DLD1 (cell line): Measurements from ENCODE around the gene KCNQ1.

ENCODE experiments used
- in situ Hi-C: cut with HindIII; loops from 2 replicates; pipeline ENCODE4 v1.10.0; 2017; ENCODE audit warnings: low sequenced_read_pairs

KCNQ1 gene

DNA sequence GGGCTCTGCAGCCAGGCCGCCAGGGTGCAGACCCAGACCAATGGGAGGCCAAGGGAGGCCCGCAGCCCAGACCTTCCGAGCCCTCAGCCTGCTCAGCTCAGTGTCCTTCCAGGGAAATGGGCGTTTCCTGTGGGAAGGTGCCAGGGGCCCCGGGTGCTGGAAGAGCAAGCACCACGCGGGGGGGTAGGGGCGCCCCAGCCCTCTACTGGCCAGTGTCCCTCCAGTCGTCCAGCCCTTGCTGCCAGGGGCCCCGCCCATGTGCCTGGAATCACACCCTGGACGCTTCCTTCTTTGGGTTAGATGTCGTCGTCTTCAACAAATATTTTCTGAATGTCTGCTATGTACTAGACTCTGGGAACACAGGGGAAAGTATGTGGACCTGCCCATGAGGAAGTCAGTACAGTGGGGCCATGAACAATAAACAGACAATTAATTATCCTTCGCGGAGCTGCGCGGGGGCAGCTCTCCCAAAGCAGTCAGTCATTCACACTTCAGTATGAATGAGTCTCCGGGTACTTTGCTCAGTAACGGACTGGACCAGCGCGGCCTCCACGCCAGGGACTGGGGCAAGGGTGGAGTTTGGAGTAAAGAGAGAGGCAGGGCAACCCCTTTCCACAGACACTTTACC lies 380.6 kb downstream of the KCNQ1 start:
- in situ Hi-C loops = no loop called here

DNA sequence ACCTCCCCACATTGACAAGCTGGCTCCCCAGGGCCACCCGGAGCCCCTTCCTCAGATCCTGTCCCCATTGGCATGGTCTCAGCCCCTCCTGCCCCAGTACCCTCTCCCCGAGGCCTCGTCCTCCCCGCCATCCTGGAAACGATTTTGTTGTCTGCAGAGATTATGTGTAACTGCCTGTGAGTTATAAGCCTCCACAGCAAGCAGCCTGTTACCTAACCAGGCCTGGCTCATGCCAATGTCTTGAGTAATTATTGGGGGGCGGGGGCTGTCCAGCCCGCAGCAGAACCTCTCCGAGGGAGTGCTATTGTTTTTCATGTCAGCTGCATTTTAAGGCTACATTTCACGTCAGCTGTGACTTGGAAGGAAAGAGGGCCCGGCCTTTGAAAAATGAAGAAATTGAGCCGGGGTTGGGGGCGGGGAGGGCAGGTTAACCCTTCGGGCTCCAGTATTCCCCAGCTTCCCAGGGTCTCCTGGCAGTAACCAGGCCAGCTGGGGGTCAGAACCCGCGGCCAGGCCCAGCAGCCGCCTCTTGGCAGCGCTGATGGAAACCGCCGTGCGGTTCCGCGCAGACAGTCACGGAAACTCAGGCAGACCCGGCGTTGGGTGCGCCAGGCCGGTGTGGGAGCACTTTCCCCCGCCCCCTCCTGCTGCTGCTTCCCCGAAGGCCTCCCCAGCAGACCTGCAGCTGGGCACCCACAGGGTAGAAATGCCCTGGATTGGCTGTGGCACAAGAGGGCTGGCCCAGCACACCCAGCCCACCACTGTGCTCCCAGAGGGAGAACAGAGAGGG lies 381.3 kb downstream of the KCNQ1 start:
- in situ Hi-C loops = no loop called here

DNA sequence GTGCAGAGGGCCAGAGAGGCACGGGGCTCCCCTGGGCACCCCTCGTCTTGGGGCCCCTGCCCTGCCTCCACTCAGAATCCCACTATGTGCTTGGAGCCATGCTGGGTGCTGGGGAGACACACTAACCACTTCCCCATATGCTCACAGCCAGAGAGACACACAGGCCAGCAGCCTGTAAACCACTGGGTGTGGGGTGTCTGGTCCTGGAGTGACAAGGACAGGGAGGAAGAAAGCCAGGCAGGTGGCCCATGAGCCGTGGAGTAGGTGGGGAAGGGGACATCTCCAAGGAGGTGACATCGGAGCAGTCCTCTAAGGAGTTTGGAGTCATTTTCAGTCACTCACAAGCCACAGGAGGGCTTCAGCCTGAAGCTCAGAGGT lies 381.9 kb downstream of the KCNQ1 start:
- in situ Hi-C loops = no loop called here

DNA sequence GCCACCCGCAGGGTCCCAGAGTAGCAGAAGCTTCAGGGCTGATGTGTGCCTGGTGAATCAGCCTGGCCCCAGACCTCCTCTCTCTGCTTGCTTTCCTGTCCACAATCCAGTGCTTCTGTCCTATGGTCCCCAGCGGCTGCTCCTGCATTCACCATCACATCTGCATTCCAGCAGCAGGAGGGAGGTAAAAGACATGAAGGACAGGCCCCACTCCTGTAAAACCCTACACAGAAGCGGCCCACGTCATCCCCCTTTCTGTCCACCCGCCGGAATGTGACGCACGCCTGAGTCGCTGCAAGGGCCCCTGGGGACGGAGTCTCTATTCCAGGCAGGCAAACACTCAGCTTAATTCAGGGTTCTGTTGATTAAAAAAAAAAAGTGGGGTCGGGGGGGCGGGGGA lies 382.4 kb downstream of the KCNQ1 start:
- in situ Hi-C loops = no loop called here

DNA sequence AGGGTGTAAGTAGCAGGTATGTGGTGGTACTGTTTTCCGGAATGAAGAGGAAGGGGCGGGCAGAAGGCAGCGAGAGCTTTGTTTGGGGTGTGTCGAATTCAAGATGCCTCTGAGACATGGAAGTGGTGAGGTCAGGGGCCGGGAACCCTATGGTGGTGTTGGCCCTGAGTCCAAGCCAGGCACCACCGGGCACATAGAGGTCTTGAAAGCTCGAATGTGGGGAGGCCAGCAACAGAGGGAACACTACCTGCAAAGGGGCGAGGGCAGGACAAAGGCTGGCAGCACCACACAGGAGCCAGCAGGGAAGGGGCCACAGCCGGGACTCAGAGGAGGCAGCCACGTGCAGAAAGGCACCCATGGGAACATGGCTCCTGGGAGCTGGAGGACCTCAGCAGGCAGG lies 383.0 kb downstream of the KCNQ1 start:
- in situ Hi-C loops = no loop called here

DNA sequence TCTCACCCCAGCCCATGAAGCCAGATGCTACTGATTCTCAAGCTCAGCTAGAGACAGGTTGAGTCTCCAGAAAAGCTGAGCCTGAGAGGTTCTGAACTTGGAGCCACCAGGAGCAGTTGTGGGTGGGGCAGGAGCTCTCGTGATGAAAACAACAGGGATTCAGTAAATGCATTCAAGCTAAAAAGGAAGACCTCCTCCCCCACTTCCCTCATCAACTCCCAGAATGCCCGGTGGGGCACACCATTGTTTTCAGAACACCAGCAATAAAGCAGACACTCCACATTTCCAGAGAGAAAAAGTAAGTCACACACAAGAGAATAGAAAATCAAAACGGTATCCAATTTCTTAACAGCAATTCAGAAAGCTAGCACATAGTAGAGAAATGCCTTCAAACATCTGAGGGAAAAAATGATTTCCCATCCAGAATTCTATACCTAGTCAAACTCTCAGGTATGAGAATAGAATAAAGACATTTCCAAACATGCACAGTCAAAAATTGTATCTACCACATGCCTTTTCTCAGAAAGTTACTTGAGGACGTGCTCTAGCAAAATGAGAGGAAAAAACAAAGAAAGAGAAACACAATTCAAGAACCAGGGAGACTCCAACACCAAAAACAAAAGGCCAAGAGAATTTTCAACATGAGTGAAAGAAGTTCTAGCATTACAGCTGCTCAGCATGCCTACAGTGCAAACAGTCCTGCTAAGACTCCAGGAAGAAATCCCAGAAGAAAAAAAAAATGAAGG lies 383.9 kb downstream of the KCNQ1 start:
- in situ Hi-C loops = no loop called here

DNA sequence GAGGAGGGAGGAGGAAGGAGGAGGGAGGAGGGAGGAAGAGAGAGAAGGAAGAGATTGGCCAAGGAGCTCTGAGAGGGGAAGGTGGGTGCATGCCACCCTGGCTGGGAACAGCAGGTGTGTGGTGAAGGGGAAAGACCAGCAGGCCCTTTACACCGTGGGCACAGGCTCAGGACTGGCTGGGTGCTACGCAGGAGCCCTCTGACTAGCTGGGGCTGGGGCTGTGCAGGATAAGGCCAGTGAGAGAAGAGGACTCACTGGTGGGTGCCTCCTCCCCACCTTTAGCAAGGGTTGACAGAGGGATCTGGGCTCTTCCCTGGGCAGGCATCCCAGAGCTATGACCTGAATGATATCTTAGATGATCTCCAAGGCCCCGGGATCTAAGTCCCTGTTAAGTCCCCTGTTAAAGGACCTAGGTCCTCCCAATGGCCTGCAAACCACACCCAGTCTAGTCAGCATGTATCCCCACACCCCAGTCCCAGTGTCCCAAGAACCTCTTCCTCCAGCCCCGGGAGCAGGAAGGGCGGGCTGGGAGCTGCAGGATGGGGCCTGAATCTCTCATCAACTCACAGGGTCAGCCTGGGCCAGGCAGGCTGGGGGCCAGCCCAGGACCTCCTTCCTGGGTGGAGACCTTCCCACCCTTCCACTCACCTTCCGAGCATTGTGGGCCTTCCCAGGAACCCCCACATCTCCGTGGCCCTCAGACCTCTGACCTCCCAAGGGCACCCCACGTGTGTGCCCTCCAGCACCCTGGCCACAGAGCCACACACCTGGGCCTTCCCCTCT lies 385.4 kb downstream of the KCNQ1 start:
- in situ Hi-C loops = loop anchor here (5.0 kb wide), 1 partner anchor 93 kb away; no protein-coding TSS in a partner anchor

DNA sequence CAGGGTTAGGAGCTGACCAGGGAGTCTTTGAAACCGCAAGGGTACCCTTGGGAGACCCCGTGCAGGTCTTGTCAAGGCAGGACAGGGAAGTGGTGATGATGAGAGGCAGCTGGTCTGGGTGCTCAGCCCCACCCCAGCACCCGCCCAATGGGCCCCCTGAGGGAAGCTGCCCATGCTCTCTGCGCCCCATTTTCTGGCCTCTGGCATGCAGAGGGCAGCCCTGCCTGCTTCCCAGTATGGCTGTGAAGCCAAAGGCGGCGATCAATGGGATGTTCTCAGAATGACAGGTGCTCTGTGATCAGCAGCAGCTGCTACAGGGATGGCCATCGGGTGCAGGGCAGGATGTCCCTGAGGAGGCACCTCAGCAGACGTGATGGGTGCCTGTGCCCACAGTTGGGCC lies 386.1 kb downstream of the KCNQ1 start:
- in situ Hi-C loops = loop anchor here (5.0 kb wide), 1 partner anchor 94 kb away; no protein-coding TSS in a partner anchor

DNA sequence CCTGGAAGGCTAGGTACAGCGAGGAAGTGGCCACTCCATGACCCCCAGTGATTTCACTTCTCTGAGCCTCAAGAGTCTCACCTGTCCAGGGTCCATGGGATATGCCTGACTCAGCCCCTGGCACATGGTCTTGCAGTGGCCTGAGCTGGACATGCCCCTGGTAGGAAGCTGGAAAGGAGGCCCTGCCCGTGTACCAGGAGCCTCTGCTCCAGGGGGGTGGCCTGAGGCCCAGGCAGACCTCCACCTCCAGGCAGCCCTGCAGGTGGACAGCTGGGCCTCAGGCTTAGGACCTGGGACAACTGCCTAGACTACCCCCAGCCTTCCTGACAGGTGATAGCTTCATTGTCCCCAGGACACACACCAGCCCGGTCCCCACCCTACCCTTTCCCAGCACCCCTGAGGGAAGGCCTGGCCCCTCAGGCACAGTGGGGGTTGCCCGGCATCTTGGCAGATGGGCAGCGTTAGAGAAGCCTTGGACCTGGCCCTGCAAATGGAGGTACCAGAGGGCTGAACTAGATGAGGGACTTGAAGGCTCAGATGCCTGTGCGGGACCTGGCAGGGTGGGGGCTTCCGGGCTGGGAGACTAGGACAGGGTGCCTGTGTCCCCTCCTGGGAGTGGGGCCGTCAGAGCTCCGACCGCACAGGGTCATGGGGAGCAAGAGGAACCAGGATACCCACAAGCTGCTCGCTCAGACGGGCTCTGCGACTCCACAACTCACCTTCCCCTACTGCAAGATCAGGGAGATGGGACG lies 387.1 kb downstream of the KCNQ1 start:
- in situ Hi-C loops = loop anchor here (5.0 kb wide), 1 partner anchor 95 kb away; no protein-coding TSS in a partner anchor

DNA sequence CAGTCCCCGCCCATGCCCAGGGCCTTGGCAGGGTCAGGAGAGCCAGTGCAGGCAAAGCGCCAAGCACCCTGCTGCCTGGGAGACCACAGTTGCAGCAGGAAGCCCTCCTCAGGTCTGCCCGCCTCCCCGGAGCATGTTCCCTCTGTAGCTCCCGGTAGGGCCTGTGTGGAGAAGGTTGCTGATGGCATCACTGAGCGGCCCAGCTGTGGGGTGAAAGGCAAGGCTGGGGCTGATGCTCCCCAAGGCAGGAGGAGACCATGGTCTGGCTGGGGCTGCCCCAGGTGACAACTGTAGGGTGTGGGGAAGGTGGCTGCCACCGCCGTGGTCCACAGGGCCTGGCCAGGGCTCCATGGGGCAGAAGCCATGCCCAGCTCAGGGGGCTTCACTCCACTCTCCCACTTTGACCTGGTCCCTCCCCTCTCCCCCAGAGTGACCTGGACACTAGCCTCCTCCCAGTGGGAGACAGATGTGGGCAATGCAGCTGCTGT lies 387.8 kb downstream of the KCNQ1 start:
- in situ Hi-C loops = loop anchor here (5.0 kb wide), 1 partner anchor 95 kb away; no protein-coding TSS in a partner anchor

DNA sequence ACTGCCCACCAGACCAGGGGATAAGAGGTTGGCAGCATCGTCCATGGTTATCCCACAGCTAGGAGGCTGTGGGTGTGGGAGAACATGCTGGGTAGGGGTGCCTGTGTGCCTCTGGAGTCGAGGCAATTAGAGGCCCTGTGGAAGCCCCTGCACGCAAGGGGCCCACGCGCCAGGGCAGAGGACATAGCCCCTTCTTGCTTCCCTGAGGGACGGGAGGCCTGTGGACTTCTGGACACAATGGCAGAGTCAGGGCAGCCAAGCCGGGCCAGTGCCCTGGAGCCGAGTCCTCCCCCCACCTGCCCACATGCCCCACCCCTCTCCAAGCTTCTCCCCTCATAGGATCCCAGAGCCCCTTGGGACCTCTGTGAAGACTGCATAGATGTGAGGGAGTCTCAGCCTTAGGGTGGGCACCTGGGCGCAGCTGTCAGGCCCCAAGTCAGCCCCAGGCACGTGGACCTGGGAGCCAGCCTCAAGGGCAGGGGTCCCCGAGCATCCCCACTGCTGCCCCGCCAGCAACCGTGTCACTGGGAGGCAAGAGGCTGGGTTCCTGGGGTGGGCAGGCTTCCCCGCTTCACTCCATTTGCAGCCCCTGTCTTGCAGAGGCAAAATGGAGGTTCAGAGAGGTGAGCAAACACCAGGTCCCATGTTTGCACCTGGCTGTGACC lies 388.4 kb downstream of the KCNQ1 start:
- in situ Hi-C loops = loop anchor here (5.0 kb wide), 1 partner anchor 96 kb away; no protein-coding TSS in a partner anchor

DNA sequence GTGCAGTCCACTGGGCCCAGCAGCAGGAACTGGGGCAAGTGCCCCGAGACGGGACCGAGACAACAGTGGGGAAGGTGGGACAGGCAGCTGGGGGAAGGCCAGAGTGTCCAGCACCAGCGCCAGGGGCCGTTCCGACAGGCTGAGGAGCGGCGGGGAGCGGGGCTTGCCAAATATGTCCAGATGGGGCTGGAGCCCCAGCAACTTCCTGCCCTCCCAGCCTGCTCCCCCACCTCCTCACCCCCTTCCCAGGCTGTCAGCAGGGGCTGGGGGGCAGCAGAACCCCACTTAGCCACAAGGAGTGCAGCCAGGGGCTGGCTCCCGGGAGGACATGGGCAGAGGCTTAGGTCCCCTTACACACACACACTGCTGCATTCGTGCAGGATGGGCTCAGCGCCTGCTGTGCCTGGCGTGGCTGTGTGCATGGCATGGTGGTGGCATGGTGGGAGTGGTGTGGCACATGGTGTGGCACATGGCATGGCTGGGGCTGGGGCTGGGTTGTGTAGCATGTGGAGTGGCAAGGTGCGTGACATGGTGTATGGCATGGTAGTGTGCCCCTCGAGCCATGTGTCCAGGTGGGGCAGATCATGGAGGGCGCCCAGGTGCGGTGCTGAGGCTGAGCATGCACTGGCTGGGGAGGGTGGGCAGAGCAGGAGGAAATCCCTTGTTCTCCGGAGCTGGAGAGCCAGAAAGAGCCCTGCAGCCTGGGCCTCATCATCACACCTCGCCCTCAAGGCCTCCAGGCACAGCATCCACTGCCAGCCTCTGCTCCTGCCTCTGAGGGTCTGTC lies 389.1 kb downstream of the KCNQ1 start:
- in situ Hi-C loops = loop anchor here (5.0 kb wide), 1 partner anchor 97 kb away; no protein-coding TSS in a partner anchor

DNA sequence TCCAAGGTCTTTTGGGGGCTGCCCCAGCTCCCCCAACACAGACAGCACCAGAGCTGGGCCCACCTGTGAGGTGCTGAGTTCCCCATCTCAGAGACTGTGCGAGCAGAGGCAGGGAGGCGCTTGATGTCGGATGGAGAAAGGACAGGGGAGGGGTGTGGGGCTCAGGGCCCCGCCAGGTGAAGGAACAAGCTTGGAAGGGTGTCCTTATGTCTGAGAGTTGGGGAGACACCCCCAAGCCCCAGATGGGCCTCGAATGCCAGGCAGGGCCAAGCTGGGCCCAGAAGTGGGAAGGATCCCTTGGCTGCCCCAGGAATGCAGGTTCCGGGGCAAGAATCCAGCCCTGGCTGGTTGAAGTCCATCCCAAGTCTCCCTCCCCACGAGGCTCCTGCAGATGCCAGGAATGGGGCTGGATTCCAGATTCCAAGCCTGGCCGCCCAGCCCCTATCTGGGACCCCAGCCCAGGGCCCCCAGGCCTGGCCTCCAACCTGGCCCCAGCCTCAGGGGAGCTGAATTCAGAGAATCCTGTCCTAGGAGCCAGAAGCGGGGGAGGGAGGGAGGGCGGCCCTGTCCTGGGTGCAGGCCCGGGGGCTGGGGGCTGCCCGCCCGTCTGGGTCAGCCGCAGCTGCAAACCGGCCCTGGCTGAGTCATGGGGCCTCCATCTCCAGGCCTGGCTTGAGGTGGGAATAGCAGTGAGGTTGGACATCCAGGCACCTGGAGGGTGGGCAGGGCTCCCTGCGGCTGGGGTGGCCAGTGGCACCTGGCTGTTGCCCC lies 389.9 kb downstream of the KCNQ1 start:
- in situ Hi-C loops = loop anchor here (5.0 kb wide), 1 partner anchor 97 kb away; no protein-coding TSS in a partner anchor

DNA sequence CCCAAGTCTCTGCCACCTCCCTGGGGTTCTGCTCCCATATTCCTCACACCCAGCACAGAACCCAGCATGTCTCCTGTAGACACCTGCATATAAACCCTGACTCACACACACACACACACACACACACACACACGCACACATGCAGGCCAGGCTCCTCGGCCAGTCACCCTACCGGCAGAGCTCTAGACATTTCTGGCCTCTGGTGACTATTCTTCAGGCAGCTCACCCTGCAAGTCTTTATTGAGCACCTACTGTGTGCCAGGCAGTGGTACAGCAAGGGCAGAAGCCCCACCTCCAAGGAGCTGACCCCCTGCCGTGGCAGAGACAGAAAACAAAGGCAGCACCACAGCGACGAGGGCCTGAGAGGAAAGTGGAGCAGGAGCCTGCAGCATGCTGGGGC lies 390.5 kb downstream of the KCNQ1 start:
- in situ Hi-C loops = no loop called here

DNA sequence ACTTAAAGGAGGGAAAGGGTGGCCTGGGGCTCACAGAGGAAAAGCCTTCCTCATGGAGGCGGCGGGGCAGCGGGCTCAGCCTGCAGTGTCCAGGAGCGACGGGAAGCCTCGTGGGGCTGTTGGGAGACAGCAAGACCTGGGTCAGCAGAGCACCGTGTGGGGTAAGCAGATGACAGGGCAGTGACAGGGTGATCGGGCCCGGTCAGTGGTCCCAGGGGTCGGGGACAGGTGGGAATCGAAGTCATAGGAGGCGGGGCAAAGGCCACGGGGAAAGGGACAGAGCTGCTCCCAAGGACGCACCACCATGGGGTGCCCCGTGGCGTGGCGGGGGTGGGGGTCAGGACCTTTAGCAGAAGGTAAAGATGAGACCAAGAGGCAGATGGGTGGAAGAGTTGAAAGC lies 390.9 kb downstream of the KCNQ1 start:
- in situ Hi-C loops = no loop called here

DNA sequence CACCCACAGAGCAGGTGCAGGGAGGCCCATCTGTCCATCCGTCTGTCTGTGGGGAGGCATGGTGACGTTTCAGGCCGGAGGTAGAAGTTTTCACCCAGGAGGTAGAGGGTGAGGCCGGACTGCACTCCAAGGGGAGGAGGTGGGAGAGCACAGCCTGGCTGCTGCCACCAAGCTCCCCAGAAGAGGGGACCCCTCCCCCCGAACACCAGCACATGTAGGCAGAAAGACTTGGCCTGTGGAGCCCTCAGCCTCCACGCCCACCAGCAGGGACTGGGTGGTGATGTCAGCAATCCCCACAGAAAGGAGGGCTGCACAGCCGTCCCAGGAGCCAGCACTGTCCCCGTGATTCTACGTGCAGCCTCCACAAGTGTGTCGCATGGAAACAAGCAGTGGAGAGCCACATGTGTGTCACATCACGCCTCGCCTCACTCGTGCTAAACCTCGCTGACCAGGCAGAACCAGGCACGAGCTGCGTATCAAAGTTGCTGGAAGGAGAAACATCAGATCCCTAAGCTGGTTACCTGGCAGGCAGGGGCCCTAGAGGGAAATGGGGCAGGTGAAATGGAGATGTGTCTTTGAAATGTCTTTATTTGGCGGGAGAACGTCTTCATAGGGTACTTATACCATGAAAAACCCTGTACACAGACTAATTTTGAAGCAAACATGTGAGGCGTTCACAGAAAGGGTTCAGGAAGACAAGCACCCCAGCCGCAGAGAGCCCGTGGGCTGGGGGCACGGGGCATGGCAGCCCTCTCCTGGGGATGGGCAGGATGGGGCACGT lies 391.7 kb downstream of the KCNQ1 start:
- in situ Hi-C loops = no loop called here

DNA sequence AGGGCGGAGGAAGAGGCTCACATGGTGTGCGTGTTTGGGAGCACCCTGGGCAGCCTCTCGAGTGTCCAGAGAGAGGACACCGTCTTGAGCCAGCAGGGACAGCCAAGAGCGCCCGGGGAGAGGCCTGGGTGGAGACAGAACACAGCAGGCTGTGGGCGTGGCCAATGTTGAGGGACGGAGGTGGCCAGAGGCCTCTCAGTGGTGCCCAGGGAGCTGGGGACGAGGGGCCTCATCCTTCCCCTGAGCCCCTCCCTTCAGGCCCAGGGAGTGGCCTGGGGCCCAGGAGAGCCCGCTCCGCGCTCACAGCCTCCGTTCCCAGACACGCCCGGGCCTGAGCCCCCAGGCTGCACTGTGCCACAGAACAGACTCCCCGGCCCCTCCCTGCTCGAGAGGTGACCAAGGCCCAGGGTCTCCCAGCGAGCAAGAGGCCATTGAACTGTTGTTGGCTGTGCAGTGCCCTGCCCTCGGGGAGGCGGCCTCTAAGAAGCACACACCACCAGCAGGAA lies 392.3 kb downstream of the KCNQ1 start:
- in situ Hi-C loops = no loop called here
